Amniotic stem cell (primary cell): ENCODE data around the gene PAX2.

Experiments
- DNase-seq: peaks from one replicate; lab custom pipeline; 2025; lab: John Stamatoyannopoulos, UW

Gene PAX2

DNA sequence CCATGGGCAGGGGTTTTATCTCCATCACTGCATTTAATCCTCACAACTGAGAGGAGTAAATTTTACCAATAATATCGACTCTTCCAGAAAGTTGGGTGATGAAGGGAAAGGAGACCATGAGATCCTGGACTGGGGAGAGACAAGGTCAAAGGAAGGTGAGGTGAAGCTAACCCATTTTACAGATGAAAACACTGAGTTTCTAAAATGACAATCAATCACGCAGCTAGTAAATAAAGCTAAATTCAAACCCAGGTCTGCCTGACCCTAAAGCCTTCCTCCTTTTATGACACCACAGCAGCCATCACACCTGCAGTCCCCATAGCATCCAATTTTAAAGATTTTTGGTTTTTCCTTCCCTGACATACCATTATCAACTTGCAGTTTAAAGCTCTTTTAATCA, 103.4 kb downstream of the PAX2 start:
- DNase-seq, result no peak

DNA sequence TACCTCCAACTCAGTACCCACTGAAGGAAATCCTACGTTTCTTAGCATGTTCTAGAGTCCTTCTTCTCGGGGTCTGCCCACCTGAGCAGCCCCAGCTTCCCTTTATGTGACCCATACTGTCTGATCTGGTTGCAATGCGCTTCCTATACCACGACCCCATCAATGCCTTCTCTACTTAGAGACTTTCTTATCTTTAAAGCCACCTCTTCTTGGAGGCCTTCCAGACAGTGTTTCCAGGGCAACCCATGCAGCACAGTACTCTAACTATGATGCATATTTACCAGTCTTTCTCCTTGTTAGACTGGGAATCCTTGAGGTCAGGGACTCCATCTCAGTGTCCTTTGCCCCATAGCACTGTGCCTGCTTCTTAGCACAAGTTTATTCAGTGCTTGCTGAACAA, 112.9 kb downstream of the PAX2 start:
- no peak for DNase-seq

DNA sequence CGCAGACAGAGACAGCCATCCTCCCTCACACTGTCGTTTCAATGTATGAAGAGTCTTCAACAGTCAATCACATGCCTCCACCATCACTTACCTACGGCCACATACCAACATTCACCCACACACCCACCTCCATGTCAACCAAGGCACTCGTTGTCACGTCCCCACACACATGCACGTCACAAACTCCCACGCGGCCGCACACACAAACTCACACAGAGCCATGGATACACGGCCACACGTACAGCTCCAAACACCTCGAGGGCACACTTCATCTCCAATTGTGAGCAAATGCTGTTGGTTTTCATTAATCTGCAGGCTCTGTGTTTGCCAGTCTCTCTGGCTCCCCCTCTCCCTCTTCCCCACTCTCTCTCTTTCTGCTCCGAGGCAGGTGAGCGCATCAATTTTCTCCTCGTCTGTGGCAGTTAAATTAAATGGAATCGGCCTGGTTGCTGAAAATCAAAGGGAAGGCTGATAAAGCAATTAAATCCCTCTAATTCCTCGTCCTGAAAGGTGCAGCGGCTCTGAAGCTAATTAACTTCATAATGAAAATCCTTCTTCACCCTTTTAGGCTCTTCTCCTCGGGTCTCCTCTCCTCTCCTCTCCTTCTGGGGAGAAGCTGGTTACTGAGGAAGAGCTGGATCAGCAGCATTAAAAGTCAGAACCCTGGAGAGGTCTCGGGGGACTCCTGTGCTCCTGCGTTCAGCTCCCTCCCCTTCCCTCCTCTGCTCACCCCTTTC, 113.5 kb downstream of the PAX2 start:
- no peak for DNase-seq

- DNase-seq, result no peak
Observed at GRCh38 chr10:100859484-100859763, 114.0 kb downstream of the PAX2 start.

DNA sequence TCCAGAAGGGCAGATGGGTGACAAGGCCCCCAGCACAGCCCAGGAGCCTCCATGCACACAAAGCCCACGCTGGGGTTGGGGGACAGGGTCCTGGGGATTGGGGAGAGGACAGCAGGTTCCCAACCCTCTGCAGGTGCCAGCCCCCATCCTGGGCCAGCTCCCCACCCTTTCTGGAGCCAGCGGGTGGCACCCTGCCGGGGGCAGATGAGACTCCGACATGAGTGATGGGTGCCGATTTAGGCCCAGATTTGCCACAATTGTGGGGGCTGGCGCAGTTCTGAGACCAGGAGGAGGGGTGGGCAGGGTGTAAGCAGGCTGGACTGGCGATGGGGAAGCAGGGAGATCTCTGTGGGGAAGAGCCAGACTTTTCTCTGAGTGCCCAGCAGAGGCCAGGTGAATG, 118.1 kb downstream of the PAX2 start:
- no peak for DNase-seq

DNA sequence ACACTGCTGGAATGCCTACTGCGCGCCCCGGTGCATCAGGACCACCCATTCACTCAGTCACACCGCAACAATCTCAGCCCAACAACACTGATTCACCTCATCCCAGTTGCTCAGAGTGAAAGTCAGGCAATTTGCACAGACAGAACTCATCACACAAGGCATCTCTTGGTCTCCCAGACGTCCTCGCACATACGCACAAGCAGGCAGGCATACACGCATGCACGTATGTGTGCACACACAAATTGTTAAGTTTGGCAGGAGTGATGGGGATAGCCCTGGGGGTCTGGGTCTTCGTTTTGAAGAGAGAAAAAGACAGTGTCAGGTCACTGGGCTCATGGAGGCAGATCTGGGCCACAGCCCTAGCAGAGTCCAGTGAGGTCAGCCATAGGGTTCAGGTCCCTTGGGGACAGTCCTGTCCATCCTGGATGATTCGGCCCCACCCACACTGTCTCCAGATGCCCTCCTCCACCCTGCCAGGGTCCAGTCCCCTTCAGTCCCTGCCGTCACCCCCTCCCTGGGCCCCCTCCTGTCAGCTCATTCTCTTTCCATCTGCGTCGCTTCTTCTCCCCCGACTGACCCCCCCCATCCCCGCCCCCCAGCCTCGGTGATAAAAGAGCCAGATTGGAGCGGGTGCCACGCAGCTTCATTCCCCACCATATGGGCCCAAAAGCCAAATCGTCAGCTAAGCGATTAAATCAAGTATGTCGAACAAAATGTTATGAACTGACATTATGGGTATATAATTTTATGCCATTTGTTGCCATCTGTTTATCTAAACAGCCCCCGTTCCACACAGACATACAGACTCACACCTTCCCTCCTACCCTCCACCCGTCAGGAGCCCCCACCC, 118.9 kb downstream of the PAX2 start:
- DNase-seq, result no peak

GRCh38 chr10:100864978-100865377, 119.6 kb downstream of the PAX2 start:
- no peak for DNase-seq

GRCh38 chr10:100866010-100866409, 120.6 kb downstream of the PAX2 start:
- DNase-seq, result no peak

DNA sequence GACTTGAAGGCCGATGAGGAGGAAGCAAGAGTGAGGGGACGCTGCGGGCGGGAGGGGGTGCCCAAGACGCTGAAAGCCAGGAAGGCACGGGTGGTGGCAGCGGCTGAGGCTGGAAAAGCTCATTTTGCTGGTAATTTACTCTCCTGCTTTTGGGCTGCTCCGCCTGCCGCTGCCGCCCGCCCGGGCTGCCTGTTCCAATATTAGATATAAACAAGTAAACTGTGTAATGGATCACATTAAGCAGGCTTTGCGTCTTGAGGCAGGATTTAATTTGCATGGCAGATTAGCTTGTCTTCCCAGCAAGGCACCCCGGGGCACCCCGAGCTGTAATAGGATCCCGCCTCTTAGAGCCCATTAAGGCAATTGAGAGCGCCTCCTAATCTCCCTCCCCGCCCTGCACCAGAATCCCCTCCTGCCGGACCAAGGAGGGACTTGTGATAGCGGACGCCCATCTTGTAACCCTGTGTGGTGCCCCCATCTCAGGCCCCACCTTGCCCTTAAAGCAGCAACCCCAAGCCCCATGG, 121.3 kb downstream of the PAX2 start:
- DNase-seq, result no peak

DNA sequence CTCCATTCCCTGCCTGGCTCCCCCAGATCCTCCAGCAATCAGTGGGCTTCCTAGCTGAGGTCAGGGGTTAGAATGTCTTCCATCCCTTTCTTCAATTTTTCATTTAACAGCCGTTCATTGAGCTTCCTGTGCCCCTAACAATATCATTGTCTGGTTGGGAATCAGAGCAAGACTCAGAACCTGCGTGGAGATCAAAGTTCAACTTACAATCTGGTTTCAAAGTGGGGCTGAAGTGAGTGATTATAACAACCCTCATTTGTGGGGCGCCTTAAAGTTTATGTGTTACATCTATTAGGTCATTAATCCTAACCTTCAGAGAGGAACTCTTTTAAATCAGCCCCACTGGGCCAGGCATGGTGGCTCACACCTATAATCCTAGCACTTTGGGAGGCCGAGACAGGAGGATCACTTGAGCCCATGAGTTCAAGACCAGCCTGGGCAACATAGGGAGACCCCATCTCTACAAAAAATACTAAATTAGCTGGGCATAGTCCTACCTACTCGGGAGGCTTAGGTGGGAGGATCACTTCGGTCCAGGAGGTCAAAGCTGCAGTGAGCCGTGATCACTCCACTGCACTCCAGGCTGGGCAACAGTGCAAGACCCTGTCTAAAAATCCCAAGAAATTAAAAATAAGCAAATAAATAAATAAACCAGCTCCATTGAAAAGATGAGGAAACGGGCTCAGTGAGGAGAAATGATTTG, 122.0 kb downstream of the PAX2 start:
- no peak for DNase-seq

GRCh38 chr10:100868382-100868781, 123.0 kb downstream of the PAX2 start:
- DNase-seq, result no peak

DNA sequence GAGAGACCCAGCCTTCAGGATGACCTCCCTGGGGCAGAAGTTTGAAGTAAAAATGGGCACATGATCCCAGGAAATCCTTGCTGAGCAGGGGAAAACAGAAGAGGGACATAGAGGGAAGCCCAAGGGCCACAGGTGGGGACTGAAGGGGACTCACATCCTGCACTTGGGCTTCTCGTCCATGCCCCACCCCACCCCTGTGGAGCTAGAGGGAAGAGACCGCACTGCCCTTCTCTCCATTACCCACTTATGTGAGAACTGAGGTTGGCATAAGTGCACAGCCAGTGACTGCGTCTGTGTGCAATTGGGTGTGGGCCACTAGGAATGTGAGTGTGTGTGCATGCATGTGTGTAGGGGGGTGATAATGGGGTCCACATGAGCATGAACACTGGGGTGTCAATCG, 124.0 kb downstream of the PAX2 start:
- no peak for DNase-seq

DNA sequence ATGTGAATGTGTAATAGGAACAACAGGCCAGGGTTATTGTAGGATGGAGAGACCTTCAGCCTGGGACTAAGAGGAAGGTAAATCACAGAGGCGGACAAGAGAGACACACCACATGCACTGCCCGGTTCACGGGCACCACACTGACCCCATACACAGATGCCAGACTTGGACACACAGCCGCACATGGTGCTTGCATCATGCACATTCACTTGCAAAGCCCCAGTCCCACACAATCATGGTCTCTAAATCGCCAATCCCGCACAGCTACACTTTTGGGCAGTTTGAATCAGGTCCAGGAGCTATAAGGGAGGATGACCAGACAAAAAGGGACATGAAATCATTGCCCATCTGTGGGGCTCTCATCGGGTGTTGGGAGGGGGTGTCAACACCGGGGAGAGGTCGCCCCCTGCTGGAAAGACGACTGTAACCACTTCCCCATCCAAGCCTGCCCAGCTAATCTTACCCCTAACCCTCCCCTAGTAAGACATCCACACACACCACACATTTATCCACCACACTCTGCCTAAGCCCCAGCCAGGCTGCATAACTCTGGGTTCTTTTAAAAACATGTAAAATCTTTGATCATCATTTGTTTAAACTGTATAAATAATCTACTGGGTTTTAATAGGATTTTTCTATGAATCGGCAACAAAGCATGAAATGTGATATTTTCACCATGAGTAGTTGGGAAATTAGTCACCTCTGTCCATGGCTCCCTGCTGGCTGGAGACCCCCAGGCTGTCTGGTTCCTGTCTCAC, 126.8 kb downstream of the PAX2 start:
- no peak for DNase-seq

GRCh38 chr10:100873146-100873826, 127.9 kb downstream of the PAX2 start:
- no peak for DNase-seq

- no peak for DNase-seq
Observed at GRCh38 chr10:100873827-100874326, 128.5 kb downstream of the PAX2 start.

DNA sequence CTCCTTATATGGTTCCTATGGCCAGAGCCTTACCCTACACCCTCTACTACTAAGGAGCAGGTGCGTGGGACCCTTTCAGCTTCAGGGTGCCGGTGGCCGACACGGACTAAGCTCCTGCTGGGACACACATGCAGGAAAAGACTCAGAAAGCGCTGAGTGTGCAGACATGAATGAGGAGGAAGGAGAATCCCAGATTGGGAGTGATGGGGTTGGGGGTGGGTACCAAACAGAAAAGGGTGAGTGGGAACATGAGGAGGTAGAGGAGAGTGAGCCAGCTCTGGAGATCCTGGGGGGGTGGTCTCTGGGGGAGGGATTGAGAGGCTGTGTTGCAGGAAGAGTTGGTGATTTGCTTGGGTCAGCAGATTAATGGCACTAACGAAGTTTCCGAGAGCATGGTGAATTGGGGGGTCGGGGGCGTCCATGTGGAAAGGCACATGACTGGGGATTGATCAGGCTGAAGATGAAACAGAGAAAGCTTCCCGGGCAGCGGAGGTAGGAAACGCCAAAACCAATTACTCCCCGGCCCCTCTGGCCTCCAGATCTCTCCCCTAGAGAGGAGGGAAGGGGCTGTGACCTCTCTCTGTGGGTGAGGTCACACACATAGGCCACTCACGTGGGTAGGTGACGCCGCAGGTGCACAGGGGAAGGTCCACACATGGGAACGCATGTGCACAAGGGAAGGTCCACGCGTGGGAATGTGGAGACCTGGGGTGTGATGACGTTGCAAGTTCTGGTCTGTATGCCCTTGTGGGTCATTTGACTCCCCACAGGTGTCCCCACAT, 129.5 kb downstream of the PAX2 start:
- DNase-seq, result no peak

GRCh38 chr10:100875484-100876166, 130.2 kb downstream of the PAX2 start:
- no peak for DNase-seq

DNA sequence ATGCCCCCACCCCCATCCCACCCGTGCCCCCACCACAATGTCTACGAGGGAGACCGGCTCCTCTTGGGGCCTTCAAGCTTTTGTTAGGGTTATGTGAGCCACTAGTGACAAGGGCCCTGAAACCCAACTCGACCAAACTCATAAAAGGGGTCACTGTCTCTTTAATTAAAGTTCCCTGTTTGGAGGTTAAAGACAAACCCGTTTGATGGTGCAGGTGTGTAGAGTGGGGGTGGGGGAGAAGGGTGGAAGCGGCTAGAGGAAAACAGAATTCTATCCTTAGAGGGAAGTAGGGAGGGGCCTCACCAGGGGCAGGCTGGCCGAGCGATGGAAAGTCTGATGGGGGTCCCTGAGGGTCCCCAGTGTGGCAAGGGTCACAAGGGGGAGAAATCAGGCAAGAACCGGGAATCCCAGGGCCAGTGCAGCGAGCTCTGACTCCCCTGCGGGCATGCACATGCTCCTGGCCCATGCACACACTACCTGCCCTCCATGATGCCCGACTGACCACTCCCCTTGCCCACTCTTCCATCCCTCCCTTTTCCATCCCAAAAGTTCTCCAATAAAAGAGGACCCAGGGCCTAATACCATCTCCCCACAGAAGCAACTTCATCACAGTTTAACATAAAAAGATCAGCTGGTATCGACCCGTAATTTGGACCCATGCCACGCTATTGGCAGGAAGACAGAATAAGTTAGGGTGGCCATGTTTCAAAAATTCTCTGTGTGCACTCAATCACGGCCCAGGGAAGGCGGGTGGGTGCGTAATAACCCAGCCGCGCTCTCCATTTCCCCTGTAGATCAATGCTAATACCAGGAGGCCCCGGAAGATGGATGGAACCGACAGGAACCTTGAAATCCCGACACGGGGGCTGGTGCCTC, 131.4 kb downstream of the PAX2 start:
- DNase-seq, result no peak

GRCh38 chr10:100877461-100877850, 132.1 kb downstream of the PAX2 start:
- DNase-seq, result no peak
